BJ (cell line): ENCODE results near the gene APMAP. TPM values are rescaled to one million over a fixed set of nuclear protein-coding genes. Genes with fewer than 3 reads are reported as not detected.

Experiments
- CTCF ChIA-PET: fragments of 350-600 bp; formaldehyde crosslinking; extraction: SDS; loops from one replicate; lab custom pipeline; 2021; ENCODE audit warnings: antibody characterized with exemption, inconsistent platforms; lab: Yijun Ruan, JAX
- POLR2A ChIA-PET: fragments of 300-600 bp; sonication (Branson Sonifier 250); formaldehyde crosslinking; extraction: SDS; loops from one replicate; lab custom pipeline; 2021; ENCODE audit warnings: antibody characterized with exemption; lab: Charles Lee
- DNase-seq: peaks from one replicate; pipeline ENCODE4 v3.0.0-alpha.2; 2011; ENCODE audit warnings: low read depth
- H3K27me3 ChIP-seq: 2 replicates; pipeline ENCODE4 v1.6.0; 2011; ENCODE audit warnings: low read length; ENCODE audit not compliant: control insufficient read depth, insufficient read depth
- H3K36me3 ChIP-seq: 2 replicates; pipeline ENCODE4 v1.5.1; 2011; ENCODE audit warnings: low read length; ENCODE audit not compliant: control insufficient read depth, insufficient read depth
- H3K4me3 ChIP-seq: 2 replicates; pipeline ENCODE4 v1.5.1; 2011; ENCODE audit warnings: low read depth, mild to moderate bottlenecking, control low read depth, low read length
- polyA plus RNA-seq: library from polyadenylated mRNA; depleted of rRNA; stranded (reverse); fragments of >200 nt; gene quantifications from 2 replicates; pipeline ENCODE4 v1.2.3, GENCODE V29; 2011; rRNA removed
- small RNA-seq: library from RNA; depleted of rRNA; stranded (forward); fragments of <200 nt; gene quantifications from one replicate; pipeline ENCODE3, GENCODE V24; 2012; ENCODE audit warnings: low replicate concordance, low read depth; ENCODE audit not compliant: insufficient read length
- TF ChIP-seq, protein P1 (sequence below): IDR thresholded peaks from 2 replicates; pipeline ENCODE4 v1.5.1; 2011; ENCODE audit warnings: low read depth, mild to moderate bottlenecking, control low read depth, inconsistent platforms, low read length, moderate library complexity; ENCODE audit not compliant: insufficient read depth

APMAP gene
- polyA plus RNA-seq, 1 experiment: 75.8 TPM

DNA sequence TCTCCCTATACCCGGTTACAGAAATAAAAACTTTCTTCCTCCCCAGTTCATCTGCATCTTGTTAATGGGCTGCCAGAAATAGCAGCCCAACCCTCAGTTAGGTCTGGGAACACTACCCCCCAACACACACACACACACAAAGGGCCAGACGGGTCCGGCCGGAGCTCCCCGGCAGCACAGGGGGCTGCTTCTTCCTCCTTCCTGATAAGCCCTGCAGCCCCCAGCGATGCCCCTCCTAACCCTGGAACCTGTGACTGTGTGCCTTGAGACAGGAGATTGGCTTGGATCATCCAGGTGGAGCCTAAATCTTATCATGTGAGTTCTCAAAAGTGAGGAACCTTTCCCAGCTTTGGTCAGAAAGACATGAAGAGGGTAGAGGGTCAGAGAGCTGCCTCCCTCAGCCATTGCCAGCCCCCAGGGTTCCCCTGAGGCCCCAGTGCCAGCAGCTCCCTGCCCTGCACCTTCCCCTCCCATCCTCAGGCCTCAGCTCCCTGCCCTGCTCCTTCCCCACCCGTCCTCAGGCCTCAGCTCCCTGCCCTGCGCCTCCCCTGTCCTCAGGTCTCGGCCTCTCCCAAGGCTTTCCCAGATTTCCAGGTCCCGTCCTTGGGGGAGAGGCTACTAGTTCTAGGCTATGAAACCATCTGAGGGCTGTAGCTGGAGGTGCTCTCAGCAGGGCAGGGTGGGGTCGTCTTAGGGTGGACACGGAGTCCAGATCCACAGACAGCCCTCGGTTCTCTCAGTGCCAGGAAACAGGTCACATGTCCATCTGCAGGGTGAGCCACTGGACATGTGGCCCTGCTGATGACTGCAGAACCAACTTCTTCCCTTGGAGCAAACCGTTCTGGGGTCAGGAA lies 77.9 kb downstream of the APMAP start:
- ChIA-PET CTCF (interaction anchor here (0.9 kb wide), 1 partner anchor 754 kb away, joined by 5 read pairs; no protein-coding TSS in a partner anchor), POLR2A (no interaction called here)
- no peak for DNase-seq
- Histone ChIP-seq H3K36me3 (no peaks in the 10 kb centered on the region), H3K4me3 (no peak overlapping the region), H3K27me3 (peaks cover 1% of the 10 kb centered on the region; the same call in 1 of the 2 replicates)
- TF ChIP-seq, protein P1, sequence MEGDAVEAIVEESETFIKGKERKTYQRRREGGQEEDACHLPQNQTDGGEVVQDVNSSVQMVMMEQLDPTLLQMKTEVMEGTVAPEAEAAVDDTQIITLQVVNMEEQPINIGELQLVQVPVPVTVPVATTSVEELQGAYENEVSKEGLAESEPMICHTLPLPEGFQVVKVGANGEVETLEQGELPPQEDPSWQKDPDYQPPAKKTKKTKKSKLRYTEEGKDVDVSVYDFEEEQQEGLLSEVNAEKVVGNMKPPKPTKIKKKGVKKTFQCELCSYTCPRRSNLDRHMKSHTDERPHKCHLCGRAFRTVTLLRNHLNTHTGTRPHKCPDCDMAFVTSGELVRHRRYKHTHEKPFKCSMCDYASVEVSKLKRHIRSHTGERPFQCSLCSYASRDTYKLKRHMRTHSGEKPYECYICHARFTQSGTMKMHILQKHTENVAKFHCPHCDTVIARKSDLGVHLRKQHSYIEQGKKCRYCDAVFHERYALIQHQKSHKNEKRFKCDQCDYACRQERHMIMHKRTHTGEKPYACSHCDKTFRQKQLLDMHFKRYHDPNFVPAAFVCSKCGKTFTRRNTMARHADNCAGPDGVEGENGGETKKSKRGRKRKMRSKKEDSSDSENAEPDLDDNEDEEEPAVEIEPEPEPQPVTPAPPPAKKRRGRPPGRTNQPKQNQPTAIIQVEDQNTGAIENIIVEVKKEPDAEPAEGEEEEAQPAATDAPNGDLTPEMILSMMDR: no peak

DNA sequence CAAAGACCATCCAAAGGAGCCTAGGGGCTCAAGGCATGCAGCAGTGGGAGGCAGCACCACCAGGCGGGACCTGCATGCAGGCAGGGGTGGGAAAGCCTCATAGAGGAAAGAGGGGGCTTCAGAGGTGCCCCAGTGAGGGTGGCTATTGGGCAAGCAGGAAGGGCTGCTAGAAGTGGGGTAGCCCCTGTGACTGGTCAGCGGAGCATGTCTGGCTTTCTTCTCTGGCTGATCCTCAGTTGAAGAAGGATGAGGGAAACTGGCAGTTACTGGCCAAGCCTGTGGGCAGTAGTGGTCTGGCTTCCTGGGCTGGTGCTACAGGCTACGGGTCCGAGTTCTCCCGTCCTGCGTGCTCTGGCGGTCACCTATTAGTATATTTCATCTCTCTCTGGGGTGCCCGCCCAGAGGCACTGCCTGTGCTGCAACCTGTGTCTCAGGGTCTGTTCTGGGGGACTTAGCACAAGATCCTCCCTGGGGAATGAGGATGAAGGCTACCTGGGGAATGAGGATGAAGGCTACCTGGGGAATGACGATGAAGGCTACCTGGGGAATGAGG lies 79.4 kb downstream of the APMAP start:
- Histone ChIP-seq H3K36me3 (no peaks in the 10 kb centered on the region), H3K4me3 (no peak overlapping the region), H3K27me3 (peaks cover 1% of the 10 kb centered on the region; the same call in 1 of the 2 replicates)
- CTCF ChIA-PET: no interaction called here
- TF ChIP-seq, protein P1: no peak
- DNase-seq: no peak
- POLR2A ChIA-PET: no interaction called here

Small RNAs within 50 kb of the gene (small RNA-seq; reads per million reads assigned to genes)
- gene RNU6-1257P: not detected

Other genes starting within 250 kb of the APMAP start
- gene CST7, start 43.5 kb downstream of the APMAP start, polyA plus RNA-seq: 0.09 TPM in 1 of 2 replicates, not detected in the other
- 3.6 and 6.3 TPM in 2 replicates for gene ACSS1, start 65.4 kb upstream of the APMAP start, polyA plus RNA-seq
- gene VSX1, start 89.4 kb upstream of the APMAP start, polyA plus RNA-seq: not detected in 2 replicates
- gene ENTPD6, start 203.0 kb upstream of the APMAP start, polyA plus RNA-seq: 53.1 and 70.8 TPM in 2 replicates